SHP77 treated with DMSO at 0.1 percent for 48 hours (cell line): ENCODE measurements around the gene NKD1.
"Not testable (repeated sequence)": the region's sequence is repeated elsewhere in the genome, so short reads cannot be mapped to it uniquely, and the experiment has no call there.

Source experiments
- DNase-seq: peaks from one replicate; lab custom pipeline; 2025; lab: John Stamatoyannopoulos, UW

The NKD1 gene, protein sequence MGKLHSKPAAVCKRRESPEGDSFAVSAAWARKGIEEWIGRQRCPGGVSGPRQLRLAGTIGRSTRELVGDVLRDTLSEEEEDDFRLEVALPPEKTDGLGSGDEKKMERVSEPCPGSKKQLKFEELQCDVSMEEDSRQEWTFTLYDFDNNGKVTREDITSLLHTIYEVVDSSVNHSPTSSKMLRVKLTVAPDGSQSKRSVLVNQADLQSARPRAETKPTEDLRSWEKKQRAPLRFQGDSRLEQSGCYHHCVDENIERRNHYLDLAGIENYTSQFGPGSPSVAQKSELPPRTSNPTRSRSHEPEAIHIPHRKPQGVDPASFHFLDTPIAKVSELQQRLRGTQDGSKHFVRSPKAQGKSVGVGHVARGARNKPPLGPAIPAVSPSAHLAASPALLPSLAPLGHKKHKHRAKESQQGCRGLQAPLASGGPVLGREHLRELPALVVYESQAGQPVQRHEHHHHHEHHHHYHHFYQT

DNA sequence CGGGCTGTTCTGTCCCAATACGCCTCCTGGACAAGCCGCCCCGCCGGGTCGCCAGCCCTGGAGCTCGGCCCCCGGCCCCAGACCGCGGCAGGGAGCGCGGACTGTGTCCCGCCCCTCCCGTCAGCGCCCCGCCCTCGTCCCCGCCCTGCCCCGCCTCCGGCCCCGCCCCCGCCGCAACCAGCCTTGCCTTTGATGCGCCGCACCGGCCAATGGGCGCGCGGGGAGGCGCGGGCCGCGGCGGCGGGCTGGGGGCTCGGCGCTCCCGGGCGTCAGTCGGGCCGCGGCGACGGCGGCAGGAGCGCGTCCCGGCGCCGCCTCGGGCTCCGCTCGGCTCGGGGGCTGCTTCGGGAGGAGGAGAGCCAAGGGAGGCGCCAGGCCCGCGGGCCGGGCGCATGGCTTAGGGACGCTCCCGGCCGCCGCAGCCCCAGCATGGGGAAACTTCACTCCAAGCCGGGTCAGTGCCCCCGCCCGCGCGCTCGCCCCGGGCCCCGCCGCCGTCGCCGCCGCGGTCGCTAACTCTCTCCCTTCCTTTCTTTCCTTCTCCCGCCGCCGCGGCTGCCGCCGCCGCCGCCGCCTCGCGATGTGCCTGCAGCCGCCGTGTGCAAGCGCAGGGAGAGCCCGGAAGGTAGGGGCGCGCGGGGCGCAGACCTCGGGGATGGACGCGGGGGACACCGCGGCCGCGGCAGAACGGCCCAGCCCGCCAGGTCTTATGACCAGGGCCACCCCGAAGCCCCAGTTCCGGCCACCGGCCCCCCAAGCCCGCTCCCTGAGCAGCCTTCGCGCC lies at the start of gene NKD1:
NKD1 (plus strand) TSS at position 272 of the 784 bp plus-strand sequence; CDS start at position 430, 158 bp downstream.
- no peak for DNase-seq

DNA sequence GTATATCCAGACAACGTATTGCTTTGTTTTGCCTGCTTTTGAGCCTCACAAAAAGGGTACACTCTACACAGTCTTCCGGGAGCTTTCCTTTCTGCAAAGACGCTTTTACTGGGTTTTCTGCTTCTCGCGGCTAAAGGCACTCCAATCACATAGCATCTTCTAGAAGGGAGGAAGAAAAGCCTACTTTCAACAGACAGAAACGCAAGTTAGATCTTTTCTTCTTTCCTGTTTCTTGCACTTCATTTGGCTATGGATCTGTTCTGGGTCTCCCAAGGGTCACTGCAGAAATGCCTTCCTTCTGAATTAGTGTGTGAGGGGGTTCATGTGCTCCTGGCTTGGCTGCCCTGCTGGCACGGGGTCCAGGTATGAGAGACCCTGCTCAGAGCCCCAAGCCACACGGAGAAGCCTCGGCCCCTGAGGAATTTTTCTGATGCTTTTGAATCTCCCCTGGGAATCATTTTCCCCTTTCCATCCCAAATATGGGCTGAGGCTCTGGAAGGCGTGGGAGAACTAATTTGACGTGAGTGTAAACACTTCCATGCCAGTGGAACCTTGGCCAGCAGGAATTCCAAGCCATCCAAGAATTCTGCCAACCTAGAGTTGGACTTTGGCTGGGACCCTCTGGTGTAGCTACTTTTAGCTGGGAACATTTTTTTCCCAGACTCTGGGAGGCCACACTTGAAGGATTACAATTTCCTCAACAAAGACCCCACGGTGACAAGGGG lies 49.6 kb upstream of the NKD1 start:
- no peak for DNase-seq

DNA sequence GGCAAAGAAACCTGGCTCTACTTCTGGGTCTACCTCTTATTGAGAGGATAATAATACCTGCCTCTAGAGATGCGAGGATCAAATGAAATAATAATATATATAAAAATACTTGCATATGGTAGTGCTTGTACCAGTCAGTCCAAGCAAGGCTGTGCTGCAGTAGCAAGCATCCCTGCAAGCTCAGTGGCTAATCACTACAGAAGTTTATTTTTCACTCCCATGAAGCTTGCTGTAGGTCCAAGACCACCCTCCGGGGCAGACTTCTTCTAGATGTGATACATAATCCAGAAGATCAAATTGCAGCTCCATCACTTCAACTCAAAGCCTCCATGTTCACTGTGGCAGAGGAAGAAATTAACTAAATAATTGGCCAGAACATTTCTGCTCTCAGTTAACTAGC lies 48.9 kb upstream of the NKD1 start:
- no peak for DNase-seq

DNA sequence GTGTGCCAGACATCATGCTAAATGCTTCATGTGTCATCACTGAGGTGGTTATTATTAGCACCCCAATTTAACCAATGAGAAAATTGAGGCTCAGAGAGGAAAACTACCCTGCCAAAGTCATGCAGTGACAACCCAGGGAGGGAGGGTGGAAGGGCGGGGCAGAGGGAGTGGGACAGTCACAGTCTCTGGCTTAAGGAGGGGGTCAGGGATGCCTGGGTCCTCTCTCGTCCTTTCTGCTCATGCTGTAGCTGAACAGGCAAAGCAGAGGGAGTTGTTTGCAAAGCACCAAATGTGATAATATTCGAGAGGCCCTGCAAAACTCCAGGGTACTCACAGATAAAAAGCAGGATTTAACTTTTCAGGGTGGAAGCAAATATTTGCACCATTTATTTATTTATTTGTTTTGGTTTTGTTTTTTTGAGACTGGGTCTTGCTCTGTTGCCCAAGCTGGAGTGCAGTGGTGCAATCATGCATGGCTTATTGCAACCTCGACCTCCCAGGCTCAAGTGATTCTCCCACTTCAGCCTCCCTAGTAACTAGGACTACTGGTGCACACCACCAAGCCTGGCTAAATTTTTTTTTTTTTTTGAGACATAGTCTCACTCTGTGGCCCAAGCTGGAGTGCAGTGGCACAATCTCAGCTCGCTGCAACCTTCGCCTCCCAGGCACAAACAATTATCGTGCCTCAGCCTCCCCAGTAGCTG lies 47.9 kb upstream of the NKD1 start:
- no peak for DNase-seq

DNA sequence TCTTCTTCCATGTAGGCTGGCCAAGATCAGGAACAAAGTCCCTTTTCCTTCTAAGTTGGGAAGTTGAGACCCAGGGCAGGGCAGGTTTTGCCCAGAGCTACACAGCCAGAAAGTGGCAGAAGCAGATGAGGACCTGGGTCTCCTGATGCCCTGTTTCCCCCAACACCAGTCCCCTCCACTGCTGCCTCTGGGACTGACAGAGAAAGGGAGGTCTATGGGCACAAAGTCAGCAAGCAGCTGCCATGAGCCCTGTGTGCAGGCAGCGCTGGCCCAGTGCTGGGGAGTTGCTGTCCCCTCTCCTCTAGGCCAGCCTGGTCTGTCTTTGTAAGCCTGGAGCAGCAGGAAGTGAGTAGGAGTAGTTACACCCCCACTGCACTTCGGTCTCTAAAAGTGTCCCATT lies 46.9 kb upstream of the NKD1 start:
- no peak for DNase-seq

DNA sequence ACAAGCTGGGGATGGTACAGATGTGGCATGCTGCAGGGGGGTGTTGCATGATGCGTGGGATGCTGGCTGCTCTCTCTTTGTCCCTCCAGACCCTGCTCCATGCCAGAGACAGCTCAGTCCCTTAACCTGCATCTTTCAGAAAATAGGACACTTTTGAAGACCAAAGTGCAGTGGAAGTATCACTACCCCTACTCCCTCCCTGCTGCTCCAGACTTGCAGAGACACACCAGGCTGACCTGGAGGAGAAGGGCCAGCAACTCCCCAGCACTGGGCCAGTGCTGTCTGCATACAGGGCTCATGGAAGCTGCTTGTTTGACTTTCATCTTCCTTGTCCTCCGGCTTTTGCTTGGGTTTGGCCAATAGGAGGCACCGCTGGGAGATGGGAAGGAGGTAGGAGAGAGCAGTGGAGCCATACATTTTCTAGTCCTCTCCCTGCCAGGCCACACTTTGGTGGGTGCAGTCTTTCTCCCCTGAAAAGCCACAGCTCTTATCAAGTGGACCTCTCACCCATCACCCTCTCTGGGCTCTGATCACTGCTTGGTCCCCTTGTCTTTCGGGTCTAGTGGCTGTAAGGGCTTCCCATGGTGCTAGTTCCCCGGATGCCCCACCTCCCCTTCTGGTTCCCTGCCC lies 46.1 kb upstream of the NKD1 start:
- DNase-seq = no peak

DNA sequence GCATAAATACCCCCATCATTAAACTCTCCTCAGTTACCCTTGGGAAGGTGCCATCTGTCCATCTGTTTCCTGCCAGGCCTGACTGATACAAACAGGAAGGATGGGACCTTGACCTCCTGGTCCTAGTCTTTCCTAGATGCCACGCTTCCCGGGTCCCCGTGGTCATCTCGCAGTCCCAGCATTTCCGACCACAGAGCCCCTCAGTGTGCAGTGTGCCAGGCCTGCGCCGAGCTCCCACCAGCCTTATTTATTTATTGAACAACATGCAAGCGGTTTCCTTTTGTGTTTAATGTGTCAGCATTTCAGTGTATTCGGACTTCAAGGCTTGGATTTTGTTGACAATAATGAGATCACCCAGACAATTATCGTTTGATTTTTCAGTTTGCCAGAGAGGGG lies 45.6 kb upstream of the NKD1 start:
- no peak for DNase-seq

DNA sequence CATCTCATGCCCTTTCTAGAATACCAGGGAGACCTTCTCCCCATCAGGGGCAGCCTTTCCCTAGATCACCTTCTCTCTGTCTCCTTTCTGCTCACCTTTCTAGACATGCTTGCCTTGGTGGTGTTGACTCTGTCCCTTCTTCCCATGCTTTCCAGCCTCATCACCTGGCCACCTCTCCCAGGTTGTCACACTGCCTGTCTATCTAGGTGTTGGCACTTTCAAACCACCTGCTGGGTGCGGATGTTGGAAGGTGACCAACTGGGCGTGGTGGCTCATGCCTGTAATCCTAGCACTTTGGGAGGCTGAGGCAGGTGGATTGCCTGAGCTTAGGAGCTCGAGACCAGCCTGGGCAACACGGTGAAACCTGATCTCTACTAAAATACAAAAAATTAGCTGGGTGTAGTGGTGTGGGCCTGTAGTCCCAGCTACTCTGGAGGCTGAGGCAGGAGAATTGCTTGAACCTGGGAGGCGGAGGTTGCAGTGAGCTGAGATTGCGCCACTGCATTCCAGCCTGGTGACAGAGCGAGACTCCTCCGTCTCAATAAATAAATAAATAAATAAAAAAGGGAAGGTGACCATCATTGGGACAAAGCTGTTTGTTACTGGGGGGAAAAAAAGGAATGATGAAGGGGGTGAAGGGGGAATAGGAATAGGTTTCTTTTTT lies 44.2 kb upstream of the NKD1 start:
- DNase-seq = not testable (repeated sequence)

DNA sequence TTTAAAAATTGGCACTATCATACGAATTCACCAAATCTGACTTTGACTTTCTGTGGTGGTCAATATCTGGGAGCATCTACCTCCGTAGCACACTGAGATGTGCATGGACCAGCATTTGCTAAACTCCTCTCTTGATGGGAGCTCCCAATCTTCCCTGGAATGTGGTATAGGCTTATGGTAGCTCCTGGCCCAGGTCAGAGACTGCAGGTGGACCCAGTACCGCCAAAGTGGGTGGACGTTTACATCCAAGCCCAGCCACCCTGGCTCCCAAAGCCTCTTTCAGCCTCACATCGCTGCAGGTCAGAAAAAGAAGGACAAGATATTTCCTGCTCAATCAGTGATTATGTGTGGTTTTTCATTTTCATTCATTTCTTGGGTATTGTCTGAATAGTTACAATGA lies 43.1 kb upstream of the NKD1 start:
- DNase-seq = no peak

DNA sequence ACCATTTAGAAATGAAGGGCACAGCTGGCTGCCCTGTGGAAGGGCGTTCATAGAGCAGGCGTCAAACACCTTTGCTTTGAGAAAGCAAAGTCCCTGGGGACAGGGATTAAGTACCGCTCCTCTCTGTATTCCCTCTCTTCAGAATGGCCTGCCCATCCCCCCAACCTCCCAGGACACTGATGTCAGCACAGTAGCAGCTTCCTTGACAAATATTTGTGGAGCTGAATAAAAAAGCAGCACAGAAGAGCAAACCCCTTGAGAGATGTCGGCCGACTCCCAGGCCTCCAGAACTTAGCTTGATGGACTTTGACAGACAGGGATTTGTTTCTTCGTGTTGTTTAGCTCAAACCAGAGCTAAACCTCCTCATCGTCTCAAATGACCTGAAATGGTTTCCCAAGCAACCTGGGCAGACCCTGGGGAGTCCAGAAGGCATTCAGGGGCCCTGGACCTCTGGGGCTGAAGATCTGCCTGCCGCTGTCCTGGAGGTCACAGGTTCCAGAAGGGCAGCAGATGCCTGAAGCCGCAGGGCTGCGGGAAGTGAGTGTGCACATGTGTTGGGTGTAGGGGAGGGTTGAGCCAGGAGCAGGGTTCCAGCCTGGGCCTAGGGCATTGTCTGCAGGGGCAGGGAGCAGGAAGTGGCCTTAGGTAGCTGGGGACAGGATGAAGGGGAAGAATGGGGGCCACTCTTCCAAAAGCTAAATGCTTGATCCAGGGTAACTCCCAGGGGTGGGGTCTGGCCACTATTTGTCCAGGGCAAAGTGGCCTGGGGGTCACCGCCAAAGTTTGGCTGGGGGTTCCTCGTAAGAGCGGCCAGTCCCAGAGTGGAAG lies 42.3 kb upstream of the NKD1 start:
- no peak for DNase-seq

DNA sequence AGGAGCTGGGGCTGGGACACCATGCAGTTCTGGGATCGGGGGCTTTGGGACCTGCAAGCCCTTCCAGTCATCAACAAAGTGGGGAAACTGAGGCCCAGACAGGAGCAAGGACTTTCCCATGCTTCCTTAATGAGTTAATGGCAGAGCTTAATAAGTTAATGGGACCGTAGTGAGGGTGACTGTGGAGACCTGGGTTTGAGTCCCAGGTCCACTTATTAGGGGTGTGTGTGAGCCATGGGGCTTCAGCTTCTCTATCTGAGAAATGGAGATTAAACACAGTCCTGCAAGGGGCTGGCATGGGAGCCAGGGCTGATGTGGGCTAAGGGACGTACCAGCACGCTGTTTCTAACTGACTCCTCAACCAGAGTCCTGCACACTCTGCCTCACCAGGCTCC lies 41.7 kb upstream of the NKD1 start:
- no peak for DNase-seq

DNA sequence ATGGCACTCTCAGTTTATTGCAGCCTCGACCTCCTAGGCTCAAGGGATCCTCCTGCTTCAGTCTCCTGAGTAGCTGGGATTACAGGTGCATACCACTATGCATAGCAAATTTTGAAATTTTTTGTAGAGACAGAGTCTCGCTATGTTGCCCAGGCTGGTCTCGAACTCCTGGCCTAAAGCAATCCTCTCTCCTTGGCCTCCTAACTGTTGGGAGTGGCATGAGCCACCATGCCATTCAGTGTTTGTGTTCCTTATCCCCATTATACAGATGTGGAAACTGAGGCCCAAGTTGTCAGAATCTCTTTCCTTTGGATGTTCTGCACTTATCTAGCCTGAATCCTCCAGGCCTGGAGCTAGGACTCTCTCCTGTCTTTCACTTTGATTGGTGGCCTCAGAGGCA lies 40.8 kb upstream of the NKD1 start:
- DNase-seq = no peak

DNA sequence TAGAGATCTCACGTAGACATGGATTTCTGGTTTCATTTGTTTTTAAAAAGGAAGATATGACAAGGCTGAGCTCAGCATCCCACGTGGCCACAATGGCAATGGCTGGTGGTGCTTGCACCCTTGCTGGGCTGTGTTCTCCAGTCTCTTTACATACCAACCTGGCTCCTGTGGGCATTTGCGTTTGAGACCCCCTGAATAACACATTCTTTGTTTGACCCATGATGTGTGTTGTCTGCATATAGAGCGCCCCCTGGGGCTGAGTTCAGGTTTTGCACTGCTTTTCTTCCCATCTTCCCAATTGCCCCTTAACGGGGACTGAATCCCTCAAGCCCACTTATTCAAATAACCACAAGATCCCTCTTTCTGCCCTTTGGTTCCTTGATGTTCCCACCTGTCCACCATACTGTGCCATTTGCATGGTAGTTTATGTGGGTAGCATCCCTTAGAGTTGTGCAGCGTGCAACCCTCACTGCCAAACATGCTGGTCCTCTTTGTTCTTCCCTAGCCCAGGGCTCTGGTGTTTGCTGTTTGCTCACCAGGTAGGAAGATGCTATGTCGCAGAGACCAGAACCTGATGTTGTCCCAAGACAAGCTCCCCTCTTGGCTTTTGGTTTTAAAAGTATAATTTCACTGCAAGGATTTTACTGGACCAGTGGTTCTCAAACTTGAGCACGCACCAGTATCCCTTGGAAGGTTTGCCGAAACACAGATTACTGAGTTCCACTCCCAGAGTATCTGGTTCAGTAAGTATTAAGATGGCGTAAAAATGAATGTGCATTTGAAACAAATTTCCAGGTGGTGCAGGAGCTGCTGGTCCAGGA lies 38.5 kb upstream of the NKD1 start:
- DNase-seq = no peak

DNA sequence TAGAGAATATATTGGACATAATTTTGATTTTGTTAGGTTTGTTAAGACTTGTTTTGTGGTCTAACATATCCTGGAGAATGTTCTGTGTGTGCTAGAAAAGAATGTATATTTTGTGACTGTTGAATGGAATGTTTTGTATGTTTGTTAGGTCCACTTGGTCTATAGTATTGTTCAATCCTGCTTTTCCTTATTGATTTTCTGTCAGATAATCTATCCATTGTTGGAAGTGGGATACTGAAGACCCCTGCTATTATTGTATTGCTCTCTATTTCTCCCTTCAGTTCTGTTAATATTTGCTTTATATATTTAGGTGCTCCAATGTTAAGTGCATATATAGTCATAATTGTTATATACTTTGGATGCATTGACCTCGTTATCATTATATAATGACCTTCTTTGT lies 33.0 kb upstream of the NKD1 start:
- DNase-seq = no peak

DNA sequence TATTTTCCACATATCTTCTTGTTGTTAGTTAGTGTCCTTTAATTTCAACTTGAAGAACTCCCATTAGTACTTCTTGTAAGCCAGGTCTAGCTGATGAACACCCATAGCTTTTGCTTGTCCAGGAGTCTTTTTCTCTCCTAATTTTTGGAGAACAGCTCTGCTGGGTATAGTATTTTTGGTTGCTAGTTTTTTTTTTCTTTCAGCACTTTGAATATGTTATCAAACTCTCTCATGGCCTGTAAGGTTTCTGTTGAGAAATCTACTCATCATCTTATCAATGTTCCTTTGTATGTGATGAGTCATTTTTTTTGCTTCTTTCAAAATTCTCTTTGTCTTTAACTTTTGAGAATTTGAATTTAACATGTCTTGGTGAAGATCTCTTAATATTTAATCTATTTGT lies 31.8 kb upstream of the NKD1 start:
- no peak for DNase-seq

DNA sequence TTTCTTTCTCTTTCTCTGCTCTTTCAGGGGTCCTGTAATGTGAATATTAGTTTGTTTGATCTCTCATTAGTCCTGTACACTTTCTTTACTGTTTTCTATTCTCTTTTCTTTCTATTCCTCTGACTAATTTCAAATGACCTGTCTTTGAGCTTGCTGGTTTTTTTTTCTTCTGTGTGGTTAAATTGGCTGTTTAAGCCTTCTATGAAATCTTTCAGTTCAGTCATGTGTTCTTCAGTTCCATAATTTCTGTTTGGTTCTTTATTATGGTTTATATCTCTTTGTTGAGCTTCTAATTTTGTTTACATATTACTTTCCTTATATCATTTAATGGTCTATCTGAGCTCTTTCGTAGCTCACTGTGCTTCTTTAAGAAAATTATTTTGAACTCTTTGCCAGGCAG lies 31.3 kb upstream of the NKD1 start:
- DNase-seq = no peak

DNA sequence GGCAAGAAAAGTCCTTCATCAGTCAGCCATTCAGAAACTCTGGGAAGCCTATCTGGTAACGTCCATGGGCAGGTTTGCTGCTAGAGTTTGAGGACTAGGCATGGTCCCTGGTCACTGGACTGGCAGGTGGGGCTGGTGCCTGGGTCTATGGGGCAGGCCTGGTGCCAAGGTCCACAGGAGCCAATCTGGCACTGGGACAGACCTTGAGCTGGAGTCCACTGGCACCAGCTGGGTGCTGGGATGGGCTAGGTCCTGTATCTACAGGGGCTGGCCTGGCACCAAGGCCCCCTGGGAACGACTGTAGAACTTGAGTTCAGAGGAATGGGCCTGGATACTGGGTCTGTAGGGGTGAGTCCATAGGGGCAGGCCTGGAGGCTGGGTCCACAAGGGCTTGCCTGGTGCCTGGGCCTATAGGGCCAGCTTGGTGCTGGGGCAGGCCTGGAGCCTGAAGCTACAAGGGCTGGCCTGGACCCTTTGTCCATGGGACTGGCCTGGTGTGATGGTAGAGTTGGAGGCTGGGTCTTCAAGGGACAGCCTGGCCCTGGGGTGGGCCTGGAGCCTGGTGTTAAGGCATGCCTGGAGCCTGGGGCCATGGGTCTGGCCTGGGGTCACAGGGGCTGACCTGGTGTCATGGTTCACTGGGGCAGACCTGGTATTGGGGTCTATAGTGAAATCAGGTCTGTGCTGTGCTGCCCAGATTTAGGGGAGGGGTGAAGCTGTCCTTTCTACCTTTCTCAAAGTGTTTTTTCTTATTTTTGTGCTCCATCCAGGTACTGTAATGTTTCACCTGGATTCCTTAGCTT lies 30.5 kb upstream of the NKD1 start:
- DNase-seq = no peak

DNA sequence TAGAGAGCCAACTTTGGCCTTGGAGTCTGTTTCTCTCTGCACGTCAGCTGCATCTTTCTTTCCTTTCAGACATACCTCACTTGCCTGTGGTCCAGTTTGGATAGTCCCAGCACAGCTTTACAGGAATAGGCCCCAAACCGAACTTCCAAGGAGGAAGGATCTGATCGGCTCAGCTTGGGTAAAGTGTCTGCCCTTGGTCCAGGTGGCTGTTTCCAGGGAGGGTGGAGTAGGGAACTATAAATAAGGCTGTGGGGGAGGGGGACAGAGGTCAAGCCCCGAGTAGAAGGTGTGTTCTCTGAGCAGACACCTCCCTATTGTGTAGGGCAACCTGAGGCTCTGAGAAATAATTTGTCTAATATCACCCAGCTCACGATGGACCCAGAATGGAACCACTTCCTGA lies 29.2 kb upstream of the NKD1 start:
- no peak for DNase-seq
